ENCODE results near the gene SOCS2.

SOCS2 gene

DNA sequence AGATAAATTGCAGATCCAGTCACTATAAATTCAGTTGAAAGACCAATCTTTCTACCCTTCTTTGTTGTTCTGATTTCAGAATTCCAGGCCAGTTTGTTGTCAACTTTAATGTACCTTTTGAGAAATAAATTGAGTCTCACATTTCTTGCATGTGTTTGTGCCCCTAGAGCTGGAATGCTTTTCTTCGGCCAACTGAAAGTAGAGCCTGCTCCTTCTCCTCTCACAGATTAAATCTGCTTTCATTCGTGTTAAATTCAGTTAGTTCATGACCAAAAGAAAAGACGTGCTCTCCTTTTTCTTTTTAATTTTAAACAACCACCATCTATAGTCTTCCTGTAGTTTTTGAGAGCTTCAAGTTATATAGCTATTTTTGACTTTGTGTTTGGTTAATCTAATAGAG lies 22.9 kb downstream of the SOCS2 start:
- peak overlapping the region; percentile 37 for H3K4me3 ChIP-seq
- TF ChIP-seq, protein P1, sequence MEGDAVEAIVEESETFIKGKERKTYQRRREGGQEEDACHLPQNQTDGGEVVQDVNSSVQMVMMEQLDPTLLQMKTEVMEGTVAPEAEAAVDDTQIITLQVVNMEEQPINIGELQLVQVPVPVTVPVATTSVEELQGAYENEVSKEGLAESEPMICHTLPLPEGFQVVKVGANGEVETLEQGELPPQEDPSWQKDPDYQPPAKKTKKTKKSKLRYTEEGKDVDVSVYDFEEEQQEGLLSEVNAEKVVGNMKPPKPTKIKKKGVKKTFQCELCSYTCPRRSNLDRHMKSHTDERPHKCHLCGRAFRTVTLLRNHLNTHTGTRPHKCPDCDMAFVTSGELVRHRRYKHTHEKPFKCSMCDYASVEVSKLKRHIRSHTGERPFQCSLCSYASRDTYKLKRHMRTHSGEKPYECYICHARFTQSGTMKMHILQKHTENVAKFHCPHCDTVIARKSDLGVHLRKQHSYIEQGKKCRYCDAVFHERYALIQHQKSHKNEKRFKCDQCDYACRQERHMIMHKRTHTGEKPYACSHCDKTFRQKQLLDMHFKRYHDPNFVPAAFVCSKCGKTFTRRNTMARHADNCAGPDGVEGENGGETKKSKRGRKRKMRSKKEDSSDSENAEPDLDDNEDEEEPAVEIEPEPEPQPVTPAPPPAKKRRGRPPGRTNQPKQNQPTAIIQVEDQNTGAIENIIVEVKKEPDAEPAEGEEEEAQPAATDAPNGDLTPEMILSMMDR (IDR thresholded peaks at IDR 0.05): no peak
- no peak for DNase-seq (ENCODE audit: low spot score)
- no peak overlapping the region for H3K27ac ChIP-seq

DNA sequence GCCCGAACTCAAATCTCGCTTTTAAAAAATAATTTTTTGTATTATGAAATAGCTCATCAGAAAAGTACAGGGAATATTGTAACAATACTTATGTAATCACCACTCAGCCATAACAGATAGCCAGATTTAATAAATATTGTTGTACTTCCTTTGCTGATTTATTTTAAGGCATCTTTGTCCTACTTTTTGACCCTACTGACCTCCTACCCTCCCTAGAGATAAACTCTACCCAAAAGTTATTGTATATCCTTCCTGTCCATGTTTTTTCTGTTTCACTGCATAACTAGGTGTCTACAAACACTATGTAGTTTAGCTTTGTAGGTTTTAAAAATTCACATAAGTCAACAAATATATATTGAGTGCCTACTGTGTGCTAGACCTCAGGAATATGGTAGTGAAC lies 25.1 kb downstream of the SOCS2 start:
- H3K4me3 ChIP-seq: no peak overlapping the region
- no peak overlapping the region for H3K27ac ChIP-seq
- DNase-seq (ENCODE audit: low spot score): no peak
- TF ChIP-seq, protein P1 (IDR thresholded peaks at IDR 0.05): no peak

DNA sequence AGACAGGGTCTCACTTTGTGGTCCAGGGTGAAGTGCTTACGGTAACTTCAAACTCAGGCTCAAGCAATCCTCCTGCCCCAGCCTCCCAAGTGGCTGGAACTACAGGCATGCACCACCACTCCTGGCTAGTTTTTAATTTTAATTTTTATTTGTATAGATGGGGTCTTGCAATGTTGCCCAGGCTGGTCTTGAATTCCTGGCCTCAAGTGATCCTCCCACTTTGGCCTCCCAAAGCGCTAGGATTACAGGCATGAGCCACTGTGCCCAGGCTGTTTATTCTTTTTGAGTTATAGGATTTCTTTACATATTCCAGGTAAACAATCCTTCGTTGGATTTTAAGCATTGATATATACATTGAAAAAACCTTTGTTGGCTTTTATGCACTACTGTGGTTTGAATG lies 26.7 kb downstream of the SOCS2 start:
- Histone ChIP-seq H3K27ac (no peak overlapping the region), H3K4me3 (no peak overlapping the region)
- DNase-seq (ENCODE audit: low spot score): no peak
- TF ChIP-seq, protein P1 (IDR thresholded peaks at IDR 0.05): no peak

DNA sequence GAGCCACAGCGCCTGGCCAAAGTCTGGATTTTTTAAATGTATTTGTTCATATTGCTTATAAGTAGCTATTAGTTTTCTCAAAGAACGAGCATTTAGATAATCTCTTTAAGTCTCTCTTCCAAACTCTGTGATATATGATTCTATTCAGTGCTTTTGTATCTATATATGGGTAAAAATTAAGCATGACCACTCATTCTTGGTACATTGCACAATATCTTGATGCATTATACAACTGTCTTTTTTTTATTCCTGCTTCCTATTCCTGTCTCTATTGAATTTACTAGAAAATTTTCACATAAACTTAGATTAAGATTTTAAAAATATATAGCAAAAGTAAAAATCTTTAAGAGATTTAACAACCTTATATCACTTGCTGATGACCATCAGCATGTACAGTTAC lies 29.1 kb downstream of the SOCS2 start:
- DNase-seq (ENCODE audit: low spot score): no peak
- no peak overlapping the region for H3K4me3 ChIP-seq

GRCh38 chr12:93602897-93603668 lies 30.6 kb downstream of the SOCS2 start:
- Histone ChIP-seq H3K27ac (peak overlapping the region in 1 of 2 donors; percentile 31), H3K4me3 (no peak overlapping the region)
- TF ChIP-seq, protein P1 (IDR thresholded peaks at IDR 0.05): no peak
- DNase-seq (ENCODE audit: low spot score): no peak

More for the DNA sequence above, 29.1 kb downstream of the SOCS2 start:
- H3K27ac ChIP-seq: no peak overlapping the region
- TF ChIP-seq, protein P1 (IDR thresholded peaks at IDR 0.05): no peak

DNA sequence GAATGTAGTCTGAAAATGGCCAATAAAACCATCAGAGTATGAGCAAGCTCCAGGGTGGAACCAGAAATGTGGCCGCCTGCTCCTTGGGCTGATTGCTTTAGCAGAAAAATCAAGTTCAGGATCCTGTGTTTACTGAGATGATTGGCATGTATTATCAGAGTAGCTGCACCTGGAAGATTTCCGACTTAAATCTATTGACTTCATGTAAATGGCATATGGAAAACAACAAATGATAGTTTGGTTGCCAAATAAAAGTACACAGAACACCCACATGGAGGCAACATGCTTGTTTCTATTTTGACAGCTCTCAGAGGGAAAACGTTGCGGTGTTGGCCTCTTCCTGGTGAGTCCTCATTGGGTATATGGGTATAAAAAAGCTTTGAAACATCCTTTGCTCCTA lies 31.3 kb downstream of the SOCS2 start:
- DNase-seq (ENCODE audit: low spot score): no peak
- H3K4me3 ChIP-seq: no peak overlapping the region
- TF ChIP-seq, protein P1 (IDR thresholded peaks at IDR 0.05): no peak
- H3K27ac ChIP-seq: no peak overlapping the region

DNA sequence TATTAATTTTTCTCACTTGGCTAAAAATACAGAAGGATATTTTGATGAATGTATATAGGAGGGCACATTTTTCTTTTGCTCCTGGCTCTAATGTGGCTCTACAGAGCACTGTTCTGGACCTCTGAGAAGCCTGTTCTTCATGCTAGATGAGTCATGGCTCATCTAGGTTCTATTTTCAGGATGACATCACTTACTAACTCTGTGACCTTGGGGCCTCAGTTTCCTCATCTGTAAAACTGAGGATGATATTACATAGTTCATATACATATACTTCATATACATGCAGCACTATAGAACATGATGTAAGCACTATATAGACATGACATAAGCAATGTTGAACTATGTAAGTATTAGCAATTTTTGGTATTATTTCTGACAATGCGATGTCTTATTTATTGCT lies 35.8 kb downstream of the SOCS2 start:
- TF ChIP-seq, protein P1 (IDR thresholded peaks at IDR 0.05): no peak
- Histone ChIP-seq H3K27ac (no peak overlapping the region), H3K4me3 (no peak overlapping the region)
- no peak for DNase-seq (ENCODE audit: low spot score)
